Activated CD8-positive, alpha-beta memory T cell treated with anti-CD3 and anti-CD28 coated beads for 4 hours (primary cell): ENCODE results near the gene CYBA.
"Not testable (repeated sequence)": the region's sequence is repeated elsewhere in the genome, so short reads cannot be mapped to it uniquely, and the experiment has no call there.

ENCODE experiments used
- DNase-seq, 2 donors: peaks; one replicate each; pipeline ENCODE4 v3.0.0-alpha.2; 2020; ENCODE audit warnings: low read depth in 2 of 2

Gene CYBA

DNA sequence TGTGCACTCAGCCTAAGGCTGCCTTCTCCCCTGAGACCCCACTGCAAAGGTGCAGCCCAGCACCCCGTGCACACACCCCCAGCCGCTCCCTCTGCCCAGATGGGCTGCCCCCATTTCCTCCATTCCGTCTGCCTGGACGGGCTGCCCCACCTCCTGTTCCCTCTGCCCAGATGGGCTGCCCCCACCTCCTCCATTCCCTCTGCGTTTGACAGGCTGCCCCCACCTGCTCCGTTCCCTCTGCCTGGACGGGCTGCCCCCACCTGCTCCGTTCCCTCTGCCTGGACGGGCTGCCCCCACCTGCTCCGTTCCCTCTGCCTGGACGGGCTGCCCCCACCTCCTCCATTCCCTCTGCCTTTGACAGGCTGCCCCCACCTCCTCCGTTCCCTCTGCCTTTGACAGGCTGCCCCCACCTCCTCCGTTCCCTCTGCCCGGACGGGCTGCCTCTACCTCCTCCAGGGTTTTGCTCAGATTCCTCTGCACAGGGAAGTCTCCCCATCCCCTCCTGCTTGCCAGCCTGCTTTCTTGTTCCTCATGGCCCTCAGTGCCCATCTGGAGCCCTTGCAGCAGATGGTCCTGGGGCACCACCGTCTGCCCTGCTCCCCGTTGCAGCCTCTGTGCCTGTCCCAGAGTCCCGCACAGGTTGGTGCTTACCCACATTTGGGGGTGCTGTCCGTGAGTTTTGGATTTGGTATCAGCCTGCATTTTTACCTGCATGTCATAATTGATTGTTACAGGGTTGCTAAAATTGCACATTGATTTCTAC, 35.9 kb downstream of the CYBA start:
- no peak for DNase-seq

GRCh38 chr16:88613911-88614817, 36.7 kb downstream of the CYBA start:
- no peak for DNase-seq

- DNase-seq = no peak
These were observed 37.6 kb downstream of the CYBA start for GRCh38 chr16:88613293-88613692.

- DNase-seq = no peak
These were observed 39.7 kb downstream of the CYBA start for GRCh38 chr16:88610909-88611812.

GRCh38 chr16:88610080-88610479, 40.8 kb downstream of the CYBA start:
- DNase-seq = no peak

- not testable (repeated sequence) for DNase-seq
These were observed 41.4 kb downstream of the CYBA start for GRCh38 chr16:88609426-88609825.

DNA sequence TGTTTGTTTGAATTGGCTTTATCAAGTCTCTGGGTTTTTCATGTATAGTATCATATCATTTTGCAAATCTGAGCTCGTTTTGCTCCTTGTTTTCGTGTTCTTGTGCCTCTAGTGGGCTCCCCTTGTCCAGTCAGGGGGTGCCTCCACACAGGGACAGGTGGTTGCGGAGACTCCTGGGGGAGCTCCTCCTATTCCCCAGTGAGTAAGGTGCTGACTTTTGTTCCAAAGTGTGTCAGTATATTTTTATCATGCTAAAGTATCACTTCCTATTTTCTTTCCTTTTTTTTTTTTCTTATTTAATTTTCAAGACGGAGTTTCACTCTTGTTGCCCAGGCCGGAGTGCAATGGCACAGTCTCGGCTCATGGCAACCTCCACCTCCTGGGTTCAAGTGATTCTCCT, 42.8 kb downstream of the CYBA start:
- no peak for DNase-seq

- no peak for DNase-seq
These were observed 44.6 kb downstream of the CYBA start for GRCh38 chr16:88606148-88606757.

- DNase-seq = no peak
These were observed 45.4 kb downstream of the CYBA start for GRCh38 chr16:88605186-88606147.

DNA sequence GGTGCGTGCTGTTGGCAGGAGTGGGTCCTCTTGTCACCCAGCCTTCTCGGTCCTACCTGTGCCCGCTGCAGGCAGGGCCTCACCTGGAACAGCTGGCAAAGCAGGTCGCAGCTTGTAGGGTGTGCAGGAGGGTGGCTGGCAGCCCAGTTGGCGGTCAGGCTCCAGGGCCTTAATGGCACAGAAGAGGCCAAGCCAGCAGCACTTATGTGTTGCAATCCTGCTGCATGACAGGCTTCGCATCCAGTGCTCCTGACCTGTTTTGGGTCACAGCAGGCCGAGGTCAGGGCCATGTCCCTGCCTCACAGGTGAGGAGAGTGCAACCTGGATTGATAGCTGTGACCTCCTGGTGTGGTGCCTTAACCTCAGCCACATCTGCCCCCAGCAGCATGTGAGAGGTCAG, 48.8 kb downstream of the CYBA start:
- DNase-seq = no peak

- DNase-seq = no peak
These were observed 49.4 kb downstream of the CYBA start for GRCh38 chr16:88601313-88602036.

GRCh38 chr16:88600539-88600896, 50.3 kb downstream of the CYBA start:
- DNase-seq = no peak

DNA sequence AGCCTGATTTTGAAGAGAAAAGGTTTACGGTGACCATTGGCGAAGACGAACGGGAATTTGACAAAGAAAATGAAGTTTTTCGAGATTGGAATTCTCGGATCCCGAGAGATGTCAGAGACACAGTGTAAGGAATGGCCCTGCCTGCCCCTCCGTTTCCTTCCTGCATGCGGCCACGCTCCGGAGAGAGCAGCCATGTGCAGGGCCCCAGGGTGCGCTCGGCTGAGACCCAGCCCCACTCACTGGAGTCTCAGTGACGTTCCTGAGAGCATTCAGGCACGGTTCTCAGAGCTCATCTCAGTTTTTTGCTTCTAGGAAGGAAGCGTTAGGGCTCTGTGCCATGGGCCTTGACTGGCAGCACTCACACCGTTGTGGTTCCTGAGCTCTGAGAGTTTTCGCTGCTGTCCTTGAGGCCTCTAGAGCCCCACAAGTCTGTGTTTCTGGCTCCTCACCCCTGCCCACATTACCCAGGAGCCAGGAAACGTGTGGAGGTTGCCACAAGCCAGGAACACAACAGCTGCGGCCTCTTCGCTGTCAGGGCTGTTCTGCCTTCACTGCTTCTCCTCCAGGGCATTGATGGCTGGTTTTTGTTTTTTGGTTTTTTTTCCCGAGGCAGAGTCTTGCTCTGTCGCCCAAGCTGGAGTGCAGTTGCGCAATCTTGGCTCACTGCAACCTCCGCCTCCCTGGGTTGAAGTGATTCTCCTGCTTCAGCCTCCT, 50.9 kb downstream of the CYBA start:
- DNase-seq = no peak

DNA sequence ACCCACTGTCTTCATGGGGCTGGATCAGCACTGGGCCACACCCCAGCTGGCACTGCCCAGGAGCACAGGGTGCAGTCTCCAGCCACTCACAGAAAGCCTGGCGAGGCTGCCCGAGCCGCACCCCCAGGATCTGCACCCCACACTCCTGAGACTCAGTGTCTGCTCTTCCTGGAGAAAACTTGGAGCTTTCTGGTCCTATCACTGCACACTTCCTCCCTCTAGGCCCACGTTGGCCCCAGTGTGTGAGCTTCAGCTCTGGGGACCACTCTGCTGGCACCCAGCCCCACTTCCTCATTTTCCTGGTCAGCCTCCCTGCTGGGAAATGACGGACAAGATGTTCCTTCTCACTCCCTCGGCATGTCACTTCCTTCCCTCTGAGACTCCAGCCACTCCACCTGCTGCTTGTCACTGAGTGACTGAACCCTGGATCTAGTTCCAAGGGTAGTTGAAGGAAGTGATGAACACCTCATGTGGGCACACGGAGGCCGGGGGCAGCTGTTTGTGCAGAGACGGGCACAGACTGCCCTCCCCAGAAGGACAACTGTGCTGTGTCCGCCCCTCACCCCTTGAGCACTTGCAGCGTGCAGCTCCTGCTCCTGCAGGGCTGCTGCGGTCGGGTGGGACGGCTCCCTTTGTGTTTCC, 51.6 kb downstream of the CYBA start:
- DNase-seq = no peak

GRCh38 chr16:88597856-88598491, 52.9 kb downstream of the CYBA start:
- no peak for DNase-seq

GRCh38 chr16:88596483-88596882, 54.4 kb downstream of the CYBA start:
- DNase-seq = no peak

DNA sequence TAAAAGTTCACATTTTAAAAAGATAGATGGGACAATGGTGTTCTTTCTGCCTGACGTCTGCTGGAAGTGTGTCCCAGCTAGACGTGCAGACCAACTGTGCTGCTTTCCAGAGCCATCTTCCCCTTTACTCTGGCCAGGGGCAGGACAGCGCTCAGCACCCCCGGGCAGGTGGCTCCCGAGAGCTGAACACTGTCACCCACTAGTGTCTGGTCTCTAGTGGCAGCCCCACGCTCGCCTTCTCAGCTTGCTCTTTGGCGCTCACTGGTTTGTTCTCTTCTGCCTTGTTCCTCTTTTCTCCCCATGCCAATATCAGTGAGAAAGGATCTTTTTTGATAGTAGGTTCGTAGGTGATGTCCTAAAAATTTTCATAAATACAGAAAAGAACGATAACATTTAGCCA, 54.9 kb downstream of the CYBA start:
- no peak for DNase-seq

DNA sequence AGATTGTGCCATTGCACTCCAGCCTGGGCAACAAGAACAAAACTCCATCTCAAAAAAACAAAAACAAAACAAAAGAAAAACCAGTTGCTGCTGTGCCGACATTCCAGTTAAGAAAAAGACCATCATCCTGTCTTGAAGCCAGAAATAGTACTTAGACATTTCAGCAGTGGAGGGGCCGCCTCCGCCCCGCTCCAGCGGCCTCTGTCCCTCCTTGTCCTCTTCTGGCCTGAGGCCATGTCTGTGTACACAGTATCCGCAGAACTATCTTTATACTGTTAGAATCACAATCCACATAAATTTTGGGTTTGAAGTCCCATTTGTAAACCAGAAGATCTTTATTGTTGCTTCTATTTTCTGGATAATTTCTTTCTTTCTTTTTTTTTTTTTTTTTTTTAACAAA, 55.8 kb downstream of the CYBA start:
- DNase-seq = no peak
